CD4-positive, alpha-beta T cell (primary cell): ENCODE data around the gene PTPN7. TPM values are rescaled to one million over a fixed set of nuclear protein-coding genes. Genes with fewer than 3 reads are reported as not detected.

ENCODE experiments used
- ATAC-seq: fragments of 200-7000 bp; cut with Tn5 transposase; one replicate; pipeline ENCODE4 v1.10.0; 2022; ENCODE audit warnings: mild to moderate bottlenecking; ENCODE audit not compliant: poor library complexity
- CTCF ChIA-PET: fragments of 350-600 bp; sonication (Branson Sonifier 250); formaldehyde crosslinking; loops from one replicate; lab custom pipeline; 2021; ENCODE audit warnings: antibody characterized with exemption, inconsistent platforms; lab: Charles Lee
- POLR2A ChIA-PET: fragments of 350-600 bp; sonication (Branson Sonifier 250); formaldehyde crosslinking; loops from one replicate; lab custom pipeline; 2021; ENCODE audit warnings: antibody characterized with exemption, inconsistent platforms; lab: Charles Lee
- DNase-seq, 14 experiments: peaks; one replicate each; pipeline ENCODE4 v3.0.0-alpha.2; 2013 to 2020; ENCODE audit warnings: mixed read lengths in 2 of 14
- H3K27ac ChIP-seq, 2 donors: one replicate each; pipeline versions ENCODE4 v1.5.1 to v1.7.0; 2013; ENCODE audit warnings: low read length in 2 of 2, low read depth in 1 of 2, mild to moderate bottlenecking in 1 of 2
- H3K27me3 ChIP-seq, 2 experiments: 1 replicate in 1 of 2; 2 replicates in 1 of 2; pipeline versions ENCODE4 v1.6.1 to v1.7.0; 2013; ENCODE audit warnings: low read length in 2 of 2, control low read depth in 1 of 2, mild to moderate bottlenecking in 1 of 2, moderate library complexity in 1 of 2; ENCODE audit not compliant: insufficient read depth in 2 of 2, control insufficient read depth in 1 of 2
- H3K36me3 ChIP-seq: one replicate; pipeline ENCODE4 v1.6.1; 2013; ENCODE audit warnings: low read length, control low read depth; ENCODE audit not compliant: insufficient read depth
- H3K4me1 ChIP-seq: one replicate; pipeline ENCODE4 v1.6.1; 2013; ENCODE audit warnings: low read length, control low read depth; ENCODE audit not compliant: insufficient read depth
- H3K4me3 ChIP-seq: one replicate; pipeline ENCODE4 v1.5.1; 2013; ENCODE audit warnings: mild to moderate bottlenecking, low read length, moderate library complexity
- H3K9me3 ChIP-seq, 2 experiments: 1 replicate in 1 of 2; 2 replicates in 1 of 2; pipeline versions ENCODE4 v1.6.1 to v1.7.0; 2013; ENCODE audit warnings: low read length in 2 of 2, mild to moderate bottlenecking in 2 of 2, control low read depth in 1 of 2, moderate library complexity in 1 of 2; ENCODE audit not compliant: control insufficient read depth in 1 of 2, insufficient read depth in 1 of 2
- H3K27ac Mint-ChIP-seq: one replicate; pipeline ENCODE4 v1.8.0; 2020; ENCODE audit warnings: mixed read lengths
- H3K27me3 Mint-ChIP-seq: one replicate; pipeline ENCODE4 v1.8.0; 2021; ENCODE audit warnings: mixed read lengths
- H3K36me3 Mint-ChIP-seq: one replicate; pipeline ENCODE4 v1.8.0; 2021; ENCODE audit warnings: low read depth, mixed read lengths
- H3K4me1 Mint-ChIP-seq: one replicate; pipeline ENCODE4 v1.8.0; 2021; ENCODE audit warnings: low read depth, mixed read lengths
- H3K4me3 Mint-ChIP-seq: one replicate; pipeline ENCODE4 v1.8.0; 2020; ENCODE audit warnings: mild to moderate bottlenecking, mixed read lengths
- H3K9me3 Mint-ChIP-seq: one replicate; pipeline ENCODE4 v1.8.0; 2020; ENCODE audit warnings: mixed read lengths
- CTCF ChIP-seq: fragments of 200-600 bp; IDR thresholded peaks from one replicate; pipeline ENCODE4 v1.8.0; 2022; ENCODE audit warnings: antibody characterized with exemption, mild to moderate bottlenecking
- intact Hi-C, 2 experiments: fragments of 100-400 bp; cut with DNase I in 1 of 2; cut with micrococcal nuclease in 1 of 2; formaldehyde crosslinking; loops; one replicate each; pipeline versions ENCODE4 v1.15.1 to v1.9.0; 2023 to 2025; cut with DNase I, micrococcal nuclease
- total RNA-seq, 174 experiments: library from RNA in 2 of 174; stranded (reverse) in 2 of 174; gene quantifications; one replicate each; pipeline ENCODE4 v1.2.3 and lab custom pipeline; 2021 to 2026

The PTPN7 gene
- total RNA-seq, 2 experiments from 2014 or later: 144 to 145 TPM

- H3K4me1 Mint-ChIP-seq: peaks cover 89% of the 10 kb centered on the region
- peak overlapping the region; percentile 94 to 97 for H3K27ac ChIP-seq
- H3K4me3 Mint-ChIP-seq: peak overlapping the region; percentile 99
- intact Hi-C loops: no loop called here
- ATAC-seq: no peak
- ChIA-PET CTCF (interaction anchor here (1.1 to 3.2 kb wide), 7 partner anchors 9 to 183 kb away, joined by 3 to 8 read pairs (median 6); partner anchors contain the start of genes ARL8A and LGR6), POLR2A (interaction anchor here (0.8 to 4.9 kb wide), 6 partner anchors 7 to 1139 kb away, joined by 3 to 66 read pairs (median 7); partner anchors contain the start of genes ARL8A and PPP1R12B)
- H3K27me3 Mint-ChIP-seq: no peaks in the 10 kb centered on the region
- H3K27ac Mint-ChIP-seq: peak overlapping the region; percentile 99
- H3K4me1 ChIP-seq: peaks cover 99% of the 10 kb centered on the region
- no peaks in the 10 kb centered on the region for H3K9me3 Mint-ChIP-seq
- H3K36me3 ChIP-seq: peaks cover 20% of the 10 kb centered on the region
- peak overlapping the region; percentile 89 for H3K4me3 ChIP-seq
- peak in 4 of 14 experiments; percentile 14 to 41 (median 27) for DNase-seq
- TF ChIP-seq CTCF: no peak
- H3K9me3 ChIP-seq: no peaks in the 10 kb centered on the region
- no peaks in the 10 kb centered on the region for H3K27me3 ChIP-seq
- peaks cover 35% of the 10 kb centered on the region for H3K36me3 Mint-ChIP-seq
Measured at GRCh38 chr1:202161151-202162046, 997 bp upstream of the PTPN7 start.

GRCh38 chr1:202159534-202160371, 649 bp downstream of the PTPN7 start:
- Histone ChIP-seq H3K9me3 (no peaks in the 10 kb centered on the region), H3K4me1 (peaks cover 98% of the 10 kb centered on the region), H3K27ac (peak overlapping the region; percentile 94 to 97), H3K36me3 (peaks cover 36% of the 10 kb centered on the region), H3K27me3 (no peaks in the 10 kb centered on the region), H3K4me3 (peak overlapping the region; percentile 89)
- Mint-ChIP-seq H3K9me3 (no peaks in the 10 kb centered on the region), H3K27ac (peak overlapping the region; percentile 99), H3K4me3 (peak overlapping the region; percentile 99), H3K36me3 (peaks cover 52% of the 10 kb centered on the region), H3K27me3 (no peaks in the 10 kb centered on the region), H3K4me1 (peaks cover 90% of the 10 kb centered on the region)
- no peak for TF ChIP-seq CTCF
- CTCF ChIA-PET: interaction anchor here (0.9 to 3.2 kb wide), 10 partner anchors 11 to 189 kb away, joined by 3 to 8 read pairs (median 6); partner anchors contain the start of genes ARL8A, LGR6 and PPP1R12B
- DNase-seq: peak in 9 of 14 experiments; percentile 39 to 81 (median 64)
- peak; percentile 17 for ATAC-seq
- intact Hi-C loops: no loop called here
- POLR2A ChIA-PET: interaction anchor here (1.0 to 4.9 kb wide), 7 partner anchors 8 to 189 kb away, joined by 3 to 66 read pairs (median 5); partner anchors contain the start of genes ARL8A, PPP1R12B and UBE2T
